Epithelial cell of proximal tubule (primary cell): ENCODE data around the gene SHB. TPM values are rescaled to one million over a fixed set of nuclear protein-coding genes. Genes with fewer than 3 reads are reported as not detected.

Source experiments
- DNase-seq: peaks from one replicate; pipeline ENCODE4 v3.0.0-alpha.2; 2011; ENCODE audit warnings: low read depth
- H3K4me3 ChIP-seq: 2 replicates; pipeline ENCODE4 v1.5.1; 2011; ENCODE audit warnings: low read depth, mild to moderate bottlenecking, low read length
- total RNA-seq: library from RNA; depleted of rRNA; stranded (reverse); fragments of >200 nt; gene quantifications from 2 replicates; pipeline ENCODE4 v1.2.3, GENCODE V29; 2015
- TF ChIP-seq, protein P1 (sequence below): conservative IDR thresholded peaks from 2 replicates; pipeline ENCODE4 v1.5.1; 2012; ENCODE audit warnings: low read depth, mild to moderate bottlenecking, low read length

The SHB gene
- total RNA-seq, 1 donor from 2014 or later: 32.7 TPM

DNA sequence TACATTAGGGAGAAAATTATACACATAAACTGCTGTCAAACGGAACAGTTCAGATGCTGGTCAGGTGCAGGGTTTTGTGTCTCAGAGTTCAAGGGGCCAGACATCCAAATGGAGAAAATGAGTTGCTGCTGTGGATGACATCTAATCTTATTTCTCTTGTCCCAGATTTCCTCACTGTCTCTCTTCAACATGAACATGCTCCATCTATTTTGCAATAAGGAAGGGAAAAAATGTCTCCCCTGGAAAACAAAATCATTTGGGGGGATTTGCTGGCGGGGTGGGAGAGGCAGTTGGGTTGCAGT, 51.2 kb downstream of the SHB start:
- no peak overlapping the region for H3K4me3 ChIP-seq
- no peak for DNase-seq
- TF ChIP-seq, protein P1, sequence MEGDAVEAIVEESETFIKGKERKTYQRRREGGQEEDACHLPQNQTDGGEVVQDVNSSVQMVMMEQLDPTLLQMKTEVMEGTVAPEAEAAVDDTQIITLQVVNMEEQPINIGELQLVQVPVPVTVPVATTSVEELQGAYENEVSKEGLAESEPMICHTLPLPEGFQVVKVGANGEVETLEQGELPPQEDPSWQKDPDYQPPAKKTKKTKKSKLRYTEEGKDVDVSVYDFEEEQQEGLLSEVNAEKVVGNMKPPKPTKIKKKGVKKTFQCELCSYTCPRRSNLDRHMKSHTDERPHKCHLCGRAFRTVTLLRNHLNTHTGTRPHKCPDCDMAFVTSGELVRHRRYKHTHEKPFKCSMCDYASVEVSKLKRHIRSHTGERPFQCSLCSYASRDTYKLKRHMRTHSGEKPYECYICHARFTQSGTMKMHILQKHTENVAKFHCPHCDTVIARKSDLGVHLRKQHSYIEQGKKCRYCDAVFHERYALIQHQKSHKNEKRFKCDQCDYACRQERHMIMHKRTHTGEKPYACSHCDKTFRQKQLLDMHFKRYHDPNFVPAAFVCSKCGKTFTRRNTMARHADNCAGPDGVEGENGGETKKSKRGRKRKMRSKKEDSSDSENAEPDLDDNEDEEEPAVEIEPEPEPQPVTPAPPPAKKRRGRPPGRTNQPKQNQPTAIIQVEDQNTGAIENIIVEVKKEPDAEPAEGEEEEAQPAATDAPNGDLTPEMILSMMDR: no peak

GRCh38 chr9:38017149-38017884, 51.7 kb downstream of the SHB start:
- no peak overlapping the region for H3K4me3 ChIP-seq
- DNase-seq: peak; percentile 88
- TF ChIP-seq, protein P1: peak; percentile 52

- TF ChIP-seq, protein P1: no peak
- peak overlapping the region; percentile 23 for H3K4me3 ChIP-seq
- DNase-seq: peak; percentile 80
These were observed 52.5 kb downstream of the SHB start for GRCh38 chr9:38016375-38017135.

- TF ChIP-seq, protein P1: no peak
- peak overlapping the region; percentile 23 for H3K4me3 ChIP-seq
- DNase-seq: no peak
These were observed 53.1 kb downstream of the SHB start for GRCh38 chr9:38015906-38016305.

- TF ChIP-seq, protein P1: no peak
- no peak for DNase-seq
- no peak overlapping the region for H3K4me3 ChIP-seq
These were observed 53.8 kb downstream of the SHB start for GRCh38 chr9:38015266-38015665.

GRCh38 chr9:38012767-38013450, 56.1 kb downstream of the SHB start:
- TF ChIP-seq, protein P1: no peak
- no peak for DNase-seq
- H3K4me3 ChIP-seq: no peak overlapping the region
